ENCODE results near the gene PRIM2. TPM values are rescaled to one million over a fixed set of nuclear protein-coding genes. Genes with fewer than 3 reads are reported as not detected.
"Not testable (repeated sequence)": the region's sequence is repeated elsewhere in the genome, so short reads cannot be mapped to it uniquely, and the experiment has no call there.

Gene PRIM2
- total and polyA plus RNA-seq, 9 of the 15 experiments (the other 6 are each of a cell fraction or from before 2014, with no cell fraction given), result 19.8 to 57.5 (median 33.4) TPM

DNA sequence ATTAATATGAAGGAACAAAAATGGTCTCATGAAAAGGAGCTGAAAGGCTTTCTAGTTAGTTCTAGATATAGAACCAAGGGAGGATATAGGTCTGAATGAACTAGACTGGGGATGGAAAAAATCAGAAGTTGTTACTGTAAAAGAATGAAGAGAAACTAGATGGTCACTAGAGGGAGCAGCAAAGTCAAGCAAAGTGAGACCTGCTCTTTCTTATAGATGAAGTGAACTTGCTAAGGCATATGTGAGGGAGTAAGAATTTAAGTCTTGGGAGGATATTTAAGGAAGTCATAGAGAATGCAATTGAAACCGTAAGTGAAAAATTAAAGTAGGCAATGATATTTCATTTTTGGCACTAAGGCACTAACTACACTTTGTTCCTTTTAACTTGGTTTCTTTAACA lies 218.6 kb downstream of the PRIM2 start:
- POLR2A ChIA-PET; H3K9me3 ChIP-seq (replicated peaks; ENCODE audit: control insufficient read depth, insufficient read depth, low read depth, low read length); H3K9me1 ChIP-seq (ENCODE audit: control insufficient read depth, insufficient read depth, low read length); H3K36me3 ChIP-seq (ENCODE audit: control insufficient read depth, insufficient read depth, low read length); H3K79me2 ChIP-seq (ENCODE audit: control insufficient read depth, insufficient read depth, low read length); intact Hi-C loops (cut with micrococcal nuclease); H3K27ac ChIP-seq (ENCODE audit: extremely low read depth, low read depth, low read length); in situ Hi-C loops (cut with MboI); H3K9ac ChIP-seq (ENCODE audit: insufficient read depth in 1 of 2, low read depth in 2 of 2, low read length in 2 of 2); FAIRE-seq; H4K20me1 ChIP-seq (replicated peaks; ENCODE audit: control insufficient read depth, insufficient read depth, low read length); H3K27me3 ChIP-seq (ENCODE audit: control insufficient read depth in 2 of 2, insufficient read depth in 2 of 2, low read length in 2 of 2); H2AFZ ChIP-seq (ENCODE audit: low read depth, low read length); H3K4me1 ChIP-seq (replicated peaks in 1 of 2; ENCODE audit: control insufficient read depth in 2 of 2, insufficient read depth in 2 of 2, low read length in 2 of 2); H3K4me3 ChIP-seq; H3K4me2 ChIP-seq (ENCODE audit: insufficient read depth, low read length); CTCF ChIA-PET (ENCODE audit: low intra/inter-chr PET ratio); BruUV-seq (replicated peaks): not testable (repeated sequence)
- TF ChIP-seq, protein P1, sequence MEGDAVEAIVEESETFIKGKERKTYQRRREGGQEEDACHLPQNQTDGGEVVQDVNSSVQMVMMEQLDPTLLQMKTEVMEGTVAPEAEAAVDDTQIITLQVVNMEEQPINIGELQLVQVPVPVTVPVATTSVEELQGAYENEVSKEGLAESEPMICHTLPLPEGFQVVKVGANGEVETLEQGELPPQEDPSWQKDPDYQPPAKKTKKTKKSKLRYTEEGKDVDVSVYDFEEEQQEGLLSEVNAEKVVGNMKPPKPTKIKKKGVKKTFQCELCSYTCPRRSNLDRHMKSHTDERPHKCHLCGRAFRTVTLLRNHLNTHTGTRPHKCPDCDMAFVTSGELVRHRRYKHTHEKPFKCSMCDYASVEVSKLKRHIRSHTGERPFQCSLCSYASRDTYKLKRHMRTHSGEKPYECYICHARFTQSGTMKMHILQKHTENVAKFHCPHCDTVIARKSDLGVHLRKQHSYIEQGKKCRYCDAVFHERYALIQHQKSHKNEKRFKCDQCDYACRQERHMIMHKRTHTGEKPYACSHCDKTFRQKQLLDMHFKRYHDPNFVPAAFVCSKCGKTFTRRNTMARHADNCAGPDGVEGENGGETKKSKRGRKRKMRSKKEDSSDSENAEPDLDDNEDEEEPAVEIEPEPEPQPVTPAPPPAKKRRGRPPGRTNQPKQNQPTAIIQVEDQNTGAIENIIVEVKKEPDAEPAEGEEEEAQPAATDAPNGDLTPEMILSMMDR (IDR thresholded peaks at IDR 0.05 in 2 of 3, conservative IDR thresholded peaks at IDR 0.05 in 1 of 3; ENCODE audit: insufficient read depth in 2 of 3, low read depth in 1 of 3, low read length in 3 of 3), result peak in 2 of 3 experiments; percentile 12 to 18; a peak in 2 of 6 replicates
- TF ChIP-seq RAD21 (CRISPR knock-in tag; conservative IDR thresholded peaks at IDR 0.05 in 1 of 2, IDR thresholded peaks at IDR 0.05 in 1 of 2), result peak; percentile 21 to 26; a peak in 2 of 4 replicates
- WGBS (ENCODE audit: insufficient coverage, low coverage, missing lambda C conversion rate), result 88% methylated on average over 1 of the region's 1 CpG
- DNase-seq (ENCODE audit: extremely low read depth in 1 of 4, low spot score in 3 of 4) (peak in 2 of 4 experiments; percentile 1 to 37), ATAC-seq (peak; percentile 69)

DNA sequence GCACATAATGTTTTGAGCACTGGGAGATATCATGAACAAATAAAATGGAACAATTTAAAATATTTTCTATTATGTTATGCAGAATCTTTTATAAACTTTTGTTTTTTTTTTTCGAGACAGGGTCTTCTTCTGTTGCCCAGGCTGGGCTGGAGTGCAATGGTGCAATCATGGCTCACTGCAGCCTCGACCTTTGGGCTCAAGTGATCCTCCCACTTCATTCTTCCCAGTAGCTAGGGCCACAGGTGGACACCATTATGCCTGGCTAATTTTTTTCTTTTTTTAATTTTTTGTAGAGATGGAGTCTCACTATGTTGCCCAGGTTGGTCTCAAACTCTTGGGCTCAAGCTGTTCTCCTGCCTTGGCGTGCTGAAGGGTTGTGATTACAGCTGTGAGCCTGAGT lies 220.5 kb downstream of the PRIM2 start:
- H3K4me3 ChIP-seq; H3K9ac ChIP-seq (ENCODE audit: insufficient read depth in 1 of 2, low read depth in 2 of 2, low read length in 2 of 2); H2AFZ ChIP-seq (ENCODE audit: low read depth, low read length); POLR2A ChIA-PET; in situ Hi-C loops (cut with MboI); H3K4me2 ChIP-seq (ENCODE audit: insufficient read depth, low read length); H3K9me3 ChIP-seq (replicated peaks; ENCODE audit: control insufficient read depth, insufficient read depth, low read depth, low read length); DNase-seq (ENCODE audit: extremely low read depth in 1 of 4, low spot score in 3 of 4); intact Hi-C loops (cut with micrococcal nuclease); H3K36me3 ChIP-seq (ENCODE audit: control insufficient read depth, insufficient read depth, low read length); H4K20me1 ChIP-seq (replicated peaks; ENCODE audit: control insufficient read depth, insufficient read depth, low read length); H3K79me2 ChIP-seq (ENCODE audit: control insufficient read depth, insufficient read depth, low read length); H3K27me3 ChIP-seq (ENCODE audit: control insufficient read depth in 2 of 2, insufficient read depth in 2 of 2, low read length in 2 of 2); CTCF ChIA-PET (ENCODE audit: low intra/inter-chr PET ratio); H3K9me1 ChIP-seq (ENCODE audit: control insufficient read depth, insufficient read depth, low read length); H3K4me1 ChIP-seq (replicated peaks in 1 of 2; ENCODE audit: control insufficient read depth in 2 of 2, insufficient read depth in 2 of 2, low read length in 2 of 2); BruUV-seq (replicated peaks); ATAC-seq; H3K27ac ChIP-seq (ENCODE audit: extremely low read depth, low read depth, low read length); FAIRE-seq: not testable (repeated sequence)
- WGBS (ENCODE audit: insufficient coverage, low coverage, missing lambda C conversion rate), result 71% methylated on average over 3 of the region's 3 CpGs

DNA sequence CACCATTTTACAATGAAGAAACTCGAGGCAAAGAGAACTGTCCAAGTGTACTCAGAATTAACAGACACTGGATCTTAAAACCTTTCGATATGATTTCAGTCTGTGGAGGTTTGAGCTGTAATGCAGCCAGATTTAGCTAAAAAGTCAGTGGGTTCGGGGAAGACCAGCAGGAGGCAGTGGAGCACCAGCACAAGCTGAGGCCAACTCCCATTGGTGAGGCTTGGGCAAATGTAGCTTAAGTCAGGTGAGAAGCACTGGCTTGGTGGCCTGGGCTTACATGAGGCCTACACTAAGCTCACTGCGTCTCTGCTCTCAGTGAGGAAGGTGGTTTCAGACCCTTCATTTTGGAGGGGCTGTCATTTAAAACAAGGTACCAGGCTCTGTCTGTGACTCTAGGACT lies 234.5 kb downstream of the PRIM2 start:
- H3K27me3 ChIP-seq (ENCODE audit: control insufficient read depth in 2 of 2, insufficient read depth in 2 of 2, low read length in 2 of 2); H3K9me1 ChIP-seq (ENCODE audit: control insufficient read depth, insufficient read depth, low read length); H3K4me3 ChIP-seq; DNase-seq (ENCODE audit: extremely low read depth in 1 of 4, low spot score in 3 of 4); H4K20me1 ChIP-seq (replicated peaks; ENCODE audit: control insufficient read depth, insufficient read depth, low read length); H3K9me3 ChIP-seq (replicated peaks; ENCODE audit: control insufficient read depth, insufficient read depth, low read depth, low read length); H3K9ac ChIP-seq (ENCODE audit: insufficient read depth in 1 of 2, low read depth in 2 of 2, low read length in 2 of 2); H3K79me2 ChIP-seq (ENCODE audit: control insufficient read depth, insufficient read depth, low read length); POLR2A ChIA-PET; in situ Hi-C loops (cut with MboI); H3K27ac ChIP-seq (ENCODE audit: extremely low read depth, low read depth, low read length); BruUV-seq (replicated peaks); intact Hi-C loops (cut with micrococcal nuclease); H2AFZ ChIP-seq (ENCODE audit: low read depth, low read length); H3K4me2 ChIP-seq (ENCODE audit: insufficient read depth, low read length); H3K36me3 ChIP-seq (ENCODE audit: control insufficient read depth, insufficient read depth, low read length); H3K4me1 ChIP-seq (replicated peaks in 1 of 2; ENCODE audit: control insufficient read depth in 2 of 2, insufficient read depth in 2 of 2, low read length in 2 of 2); CTCF ChIA-PET (ENCODE audit: low intra/inter-chr PET ratio); FAIRE-seq: not testable (repeated sequence)
- 78% methylated on average over 1 of the region's 4 CpGs for WGBS (ENCODE audit: insufficient coverage, low coverage, missing lambda C conversion rate)
- ATAC-seq, result peak; percentile 69; the same call in 2 of the 3 replicates
